Endothelial cell of umbilical vein (primary cell): ENCODE measurements around the gene TXNRD3.

Source experiments
- CTCF ChIP-seq, 2 donors: IDR thresholded peaks; 1 replicate in 1 of 2; 2 replicates in 1 of 2; pipeline ENCODE4 v1.5.1; 2011; ENCODE audit warnings: low read length in 2 of 2, mild to moderate bottlenecking in 2 of 2, moderate library complexity in 2 of 2, control low read depth in 1 of 2, inconsistent platforms in 1 of 2, low read depth in 1 of 2; ENCODE audit not compliant: insufficient read depth in 1 of 2; ENCODE audit errors: extremely low read depth in 1 of 2
- JUN ChIP-seq: IDR thresholded peaks from 2 replicates; pipeline ENCODE4 v1.6.1; 2011; ENCODE audit warnings: borderline replicate concordance, low read depth; ENCODE audit not compliant: insufficient read length, insufficient read depth
- MAX ChIP-seq: IDR thresholded peaks from 2 replicates; pipeline ENCODE4 v1.6.1; 2011; ENCODE audit not compliant: insufficient read depth, insufficient read length
- POLR2A ChIP-seq: IDR thresholded peaks from 2 replicates; pipeline ENCODE4 v1.6.1; 2012; ENCODE audit warnings: low read depth, mild to moderate bottlenecking, control low read depth, low read length
- POLR2AphosphoS5 ChIP-seq: IDR thresholded peaks from 2 replicates; pipeline ENCODE4 v1.6.1; 2012; ENCODE audit warnings: low read depth, mild to moderate bottlenecking, control low read depth, low read length, moderate library complexity; ENCODE audit not compliant: insufficient read depth

GRCh38 chr3:126621627-126622345 is 33.1 kb downstream of the TXNRD3 start:
- TF ChIP-seq JUN (no peak), POLR2AphosphoS5 (no peak), CTCF (IDR thresholded peaks at IDR 0.05; ENCODE audit: extremely low read depth in 1 of 2, insufficient read depth in 1 of 2, low read depth in 1 of 2, low read length in 2 of 2) (no peak), POLR2A (no peak), MAX (no peak)
